Thymus (tissue), 11 donors: ENCODE data around the gene LAMC1. TPM values are rescaled to one million over a fixed set of nuclear protein-coding genes. Genes with fewer than 3 reads are reported as not detected.

Source experiments
- DNase-seq, 9 donors: peaks; one replicate each; pipeline ENCODE4 v3.0.0-alpha.2; 2013; ENCODE audit warnings: low spot score in 9 of 9, low read depth in 6 of 9, missing footprints in 1 of 9
- H3K27ac ChIP-seq, 2 donors: one replicate each; pipeline ENCODE4 v1.5.1; 2013; ENCODE audit warnings: control low read depth in 1 of 2, low read depth in 1 of 2, low read length in 1 of 2, mild to moderate bottlenecking in 1 of 2, moderate library complexity in 1 of 2
- H3K27me3 ChIP-seq, 2 donors: one replicate each; pipeline ENCODE4 v1.5.1; 2013; ENCODE audit warnings: low read length in 1 of 2; ENCODE audit not compliant: control insufficient read depth in 2 of 2, insufficient read depth in 1 of 2
- H3K36me3 ChIP-seq, 2 donors: one replicate each; pipeline ENCODE4 v1.5.1; 2013; ENCODE audit warnings: low read length in 1 of 2, mild to moderate bottlenecking in 1 of 2, moderate library complexity in 1 of 2; ENCODE audit not compliant: control insufficient read depth in 2 of 2, insufficient read depth in 2 of 2
- H3K4me1 ChIP-seq, 2 donors: one replicate each; pipeline ENCODE4 v1.5.1; 2013; ENCODE audit warnings: low read length in 2 of 2; ENCODE audit not compliant: control insufficient read depth in 2 of 2, insufficient read depth in 2 of 2
- H3K4me3 ChIP-seq, 2 donors: one replicate each; pipeline ENCODE4 v1.5.1; 2013; ENCODE audit warnings: low read length in 2 of 2, control low read depth in 1 of 2, mild to moderate bottlenecking in 1 of 2
- H3K9me3 ChIP-seq, 2 donors: one replicate each; pipeline ENCODE4 v1.5.1; 2013; ENCODE audit warnings: low read length in 1 of 2, mild to moderate bottlenecking in 1 of 2; ENCODE audit not compliant: control insufficient read depth in 2 of 2, insufficient read depth in 1 of 2
- WGBS: extraction: QIAGEN DNeasy Blood & Tissue Kit; methylation state at CpG from one replicate; pipeline ENCODE4 v1.1.7; 2013; 5-methylcytosine and 5-hydroxymethylcytosine counted together
- polyA plus RNA-seq: library from polyadenylated mRNA; stranded (reverse); fragments of 200-250 nt; gene quantifications from one replicate; pipeline ENCODE4 v1.2.3, GENCODE V29; 2013
- total RNA-seq: library from RNA; stranded (reverse); fragments of 120-200 nt; gene quantifications from one replicate; pipeline ENCODE4 v1.2.4, GENCODE V29; 2013
- donor health status: healthy.

Gene LAMC1
- total and polyA plus RNA-seq, 2 donors: 12.6 to 20.5 TPM

DNA sequence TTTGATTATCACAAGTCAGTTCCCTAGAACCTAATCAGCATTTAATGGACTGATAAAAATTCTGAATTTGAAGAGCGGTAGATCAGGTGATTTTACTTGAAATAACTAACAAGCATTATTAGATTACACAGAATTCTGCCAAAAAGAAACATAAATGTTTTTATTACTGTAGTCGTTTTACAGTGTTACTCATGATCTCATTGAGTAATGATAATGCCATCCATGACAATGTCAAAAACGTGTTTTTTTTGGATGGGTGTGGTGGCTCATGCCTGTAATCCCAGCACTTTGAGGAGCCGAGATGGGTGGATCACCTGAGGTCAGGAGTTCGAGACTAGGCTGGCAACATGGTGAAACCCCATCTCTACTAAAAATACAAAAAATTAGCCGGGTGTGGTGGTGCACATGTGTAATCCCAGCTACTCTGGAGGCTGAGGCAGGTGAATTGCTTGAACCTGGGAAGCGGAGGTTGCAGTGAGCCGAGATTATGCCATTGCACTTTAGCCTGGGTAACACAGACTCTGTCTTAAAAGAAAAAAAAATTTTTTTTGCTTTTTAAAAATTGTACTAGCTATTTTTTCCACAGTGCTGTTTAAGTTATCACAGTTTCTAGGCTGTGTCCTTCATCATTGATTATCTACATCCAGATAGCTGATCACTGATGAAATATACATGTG, 56.6 kb downstream of the LAMC1 start:
- no peak overlapping the region for H3K27ac ChIP-seq
- H3K4me3 ChIP-seq: no peak overlapping the region
- H3K4me1 ChIP-seq: no peaks in the 10 kb centered on the region
- WGBS: 91% methylated on average over 8 of the region's 8 CpGs
- no peaks in the 10 kb centered on the region for H3K36me3 ChIP-seq
- H3K9me3 ChIP-seq: no peaks in the 10 kb centered on the region
- H3K27me3 ChIP-seq: no peaks in the 10 kb centered on the region
- no peak for DNase-seq

DNA sequence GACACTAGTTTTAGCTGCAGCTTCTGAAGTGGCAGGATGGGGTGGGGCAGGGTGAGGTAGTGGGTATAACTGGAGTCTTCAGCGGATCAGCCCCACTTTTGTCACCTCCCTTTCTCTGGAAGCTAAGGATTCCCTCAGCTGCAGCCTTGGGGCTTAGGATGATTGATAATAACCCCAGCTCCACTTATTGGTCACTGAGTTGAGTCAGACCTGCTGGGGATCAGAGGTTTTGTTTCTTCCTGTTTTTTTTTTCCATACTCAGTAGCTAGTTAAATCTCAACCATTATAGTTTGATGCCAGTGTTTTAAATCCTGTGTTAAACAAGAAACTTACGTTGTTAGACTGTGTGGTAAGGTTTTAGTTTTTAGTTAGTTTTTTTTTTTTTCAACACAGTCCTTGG, 57.2 kb downstream of the LAMC1 start:
- Histone ChIP-seq H3K27ac (no peak overlapping the region), H3K27me3 (no peaks in the 10 kb centered on the region), H3K4me1 (no peaks in the 10 kb centered on the region), H3K4me3 (no peak overlapping the region), H3K36me3 (no peaks in the 10 kb centered on the region), H3K9me3 (no peaks in the 10 kb centered on the region)
- 97% methylated on average over 2 of the region's 2 CpGs for WGBS
- DNase-seq: no peak

GRCh38 chr1:183081402-183082120, 58.3 kb downstream of the LAMC1 start:
- Histone ChIP-seq H3K9me3 (no peaks in the 10 kb centered on the region), H3K27me3 (no peaks in the 10 kb centered on the region), H3K36me3 (no peaks in the 10 kb centered on the region), H3K4me3 (no peak overlapping the region), H3K27ac (no peak overlapping the region), H3K4me1 (no peaks in the 10 kb centered on the region)
- WGBS: 96% methylated on average over 4 of the region's 4 CpGs
- no peak for DNase-seq

DNA sequence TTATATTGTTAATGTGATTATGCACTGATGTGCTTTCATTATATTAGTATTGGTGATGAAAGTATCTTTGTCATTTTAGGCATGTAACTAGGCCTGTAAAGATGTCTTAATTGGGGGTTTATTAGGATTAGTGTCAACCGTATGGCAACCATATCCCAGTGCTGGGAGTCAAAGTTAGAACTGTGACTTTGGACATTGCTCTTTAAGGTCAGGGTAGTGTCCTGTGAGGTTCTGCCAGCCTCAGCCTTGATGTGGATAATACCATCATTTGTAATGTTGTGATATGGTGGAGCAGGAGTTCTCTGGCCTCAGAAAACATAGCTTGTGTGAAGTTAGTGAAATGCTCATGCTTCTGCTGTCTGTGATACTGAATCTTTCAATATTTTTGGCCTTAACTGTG, 59.4 kb downstream of the LAMC1 start:
- no peak for DNase-seq
- H3K36me3 ChIP-seq: no peaks in the 10 kb centered on the region
- no peaks in the 10 kb centered on the region for H3K27me3 ChIP-seq
- whole genome bisulfite sequencing: 100% methylated on average over 1 of the region's 1 CpG
- H3K27ac ChIP-seq: no peak overlapping the region
- no peaks in the 10 kb centered on the region for H3K4me1 ChIP-seq
- H3K4me3 ChIP-seq: no peak overlapping the region
- H3K9me3 ChIP-seq: no peaks in the 10 kb centered on the region

DNA sequence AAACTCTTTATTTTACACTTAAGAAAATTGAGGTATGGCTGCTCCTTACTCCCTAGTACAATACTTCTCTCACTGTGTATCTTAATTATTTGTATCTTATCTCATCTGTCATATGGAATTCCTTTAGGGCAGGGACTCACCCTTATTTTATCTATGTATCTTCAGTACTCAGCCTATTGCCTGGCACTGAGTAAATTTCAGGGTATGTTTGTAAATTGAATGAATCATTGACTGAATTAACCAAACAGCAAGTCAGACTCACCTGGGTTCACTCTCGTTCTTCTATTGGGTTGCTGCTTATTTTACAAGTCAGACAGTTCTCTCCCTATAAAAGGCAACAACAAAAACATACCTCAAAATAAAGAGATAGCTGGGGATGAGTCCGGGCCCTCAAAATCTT, 63.8 kb downstream of the LAMC1 start:
- no peaks in the 10 kb centered on the region for H3K27me3 ChIP-seq
- no peaks in the 10 kb centered on the region for H3K36me3 ChIP-seq
- no peak for DNase-seq
- no peaks in the 10 kb centered on the region for H3K4me1 ChIP-seq
- no peak overlapping the region for H3K27ac ChIP-seq
- no peaks in the 10 kb centered on the region for H3K9me3 ChIP-seq
- WGBS: 97% methylated on average over 2 of the region's 2 CpGs
- no peak overlapping the region for H3K4me3 ChIP-seq

DNA sequence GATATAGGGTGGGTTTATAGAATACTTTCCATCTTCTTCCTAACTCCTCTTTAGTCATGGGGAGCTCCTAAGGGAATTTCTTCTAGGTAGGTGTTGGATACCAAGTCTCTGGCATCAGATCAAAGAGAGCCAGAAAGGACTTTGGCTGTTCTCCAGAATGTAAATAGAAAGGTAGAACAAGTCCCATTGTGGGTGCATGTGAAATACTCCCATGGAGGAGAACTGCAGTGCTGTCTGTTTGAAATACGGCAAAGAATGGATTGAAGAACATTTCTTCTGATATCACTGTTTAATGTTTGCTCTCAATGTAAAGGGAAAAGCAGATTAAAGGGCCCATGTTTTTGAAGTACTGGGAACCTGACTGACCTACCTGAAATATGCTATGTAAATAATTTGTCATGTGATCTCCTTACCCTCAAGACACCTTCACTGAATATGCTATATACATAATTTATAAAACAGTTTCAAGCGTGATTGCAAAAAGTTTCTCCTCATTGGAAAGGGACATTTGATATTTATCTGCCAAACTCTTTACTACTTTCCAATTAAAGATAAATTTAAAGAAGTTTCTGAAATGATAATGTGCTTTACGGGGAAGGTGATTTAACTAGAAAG, 65.9 kb downstream of the LAMC1 start:
- no peaks in the 10 kb centered on the region for H3K9me3 ChIP-seq
- no peak for DNase-seq
- no peak overlapping the region for H3K27ac ChIP-seq
- H3K4me3 ChIP-seq: no peak overlapping the region
- no peaks in the 10 kb centered on the region for H3K36me3 ChIP-seq
- no peaks in the 10 kb centered on the region for H3K27me3 ChIP-seq
- 97% methylated on average over 3 of the region's 3 CpGs for WGBS
- H3K4me1 ChIP-seq: no peaks in the 10 kb centered on the region

GRCh38 chr1:183090391-183091006, 67.3 kb downstream of the LAMC1 start:
- H3K4me1 ChIP-seq: no peaks in the 10 kb centered on the region
- WGBS: 93% methylated on average over 5 of the region's 5 CpGs
- no peak overlapping the region for H3K4me3 ChIP-seq
- H3K27ac ChIP-seq: no peak overlapping the region
- no peaks in the 10 kb centered on the region for H3K9me3 ChIP-seq
- H3K36me3 ChIP-seq: no peaks in the 10 kb centered on the region
- no peaks in the 10 kb centered on the region for H3K27me3 ChIP-seq
- DNase-seq: no peak

GRCh38 chr1:183091181-183091580, 68.0 kb downstream of the LAMC1 start:
- Histone ChIP-seq H3K36me3 (no peaks in the 10 kb centered on the region), H3K27me3 (no peaks in the 10 kb centered on the region), H3K4me3 (no peak overlapping the region), H3K9me3 (no peaks in the 10 kb centered on the region), H3K27ac (no peak overlapping the region), H3K4me1 (no peaks in the 10 kb centered on the region)
- 72% methylated on average over 2 of the region's 2 CpGs for WGBS
- no peak for DNase-seq

DNA sequence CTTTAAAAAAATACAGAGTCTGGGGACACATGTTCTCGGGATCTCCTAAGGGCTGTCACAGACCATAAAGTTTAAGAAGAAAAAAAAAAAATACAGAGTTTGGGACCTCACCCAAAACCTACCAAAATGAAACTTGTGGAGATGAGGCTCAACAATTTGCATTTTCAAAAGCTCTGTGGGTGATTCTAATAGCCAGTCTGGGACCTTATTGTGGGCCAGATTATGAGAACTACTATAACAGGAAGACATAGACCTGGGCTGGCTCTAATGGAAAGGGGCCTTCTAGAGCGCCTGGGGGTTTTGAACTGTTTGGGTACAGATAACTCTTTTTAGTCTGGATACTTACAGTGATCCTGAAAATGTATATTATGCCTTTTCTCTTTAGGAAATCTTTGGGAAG, 69.1 kb downstream of the LAMC1 start:
- Histone ChIP-seq H3K9me3 (no peaks in the 10 kb centered on the region), H3K4me3 (no peak overlapping the region), H3K36me3 (no peaks in the 10 kb centered on the region), H3K27ac (no peak overlapping the region), H3K27me3 (no peaks in the 10 kb centered on the region), H3K4me1 (no peaks in the 10 kb centered on the region)
- WGBS: 98% methylated on average over 2 of the region's 2 CpGs
- DNase-seq: no peak
